ENCODE data around the gene FDCSP.
"Not testable (repeated sequence)": the region's sequence is repeated elsewhere in the genome, so short reads cannot be mapped to it uniquely, and the experiment has no call there.

FDCSP gene

DNA sequence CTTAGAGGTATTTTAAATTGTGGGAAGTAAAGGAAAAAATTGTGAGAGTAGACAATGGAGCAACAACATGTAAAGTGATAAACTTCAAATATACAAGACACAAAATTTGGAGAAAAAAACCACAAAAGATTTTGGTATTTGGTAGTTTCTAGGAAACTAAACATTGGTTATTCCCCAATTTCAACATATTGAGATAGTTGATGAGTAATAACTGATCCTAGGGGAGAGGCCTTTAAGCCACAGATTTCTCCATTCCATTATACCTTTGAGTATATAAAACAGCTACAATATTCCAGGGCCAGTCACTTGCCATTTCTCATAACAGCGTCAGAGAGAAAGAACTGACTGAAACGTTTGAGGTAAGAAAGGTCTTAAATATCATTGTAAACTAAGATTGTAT lies at the start of gene FDCSP:
FDCSP (plus strand) TSS at position 301 of the 400 bp plus-strand sequence. CDS start 5,071 bp downstream, outside the sequence.
- peak; percentile 2 for DNase-seq

GRCh38 chr4:70177090-70177489 lies 48.8 kb upstream of the FDCSP start:
- DNase-seq: no peak

- no peak for DNase-seq
Observed at GRCh38 chr4:70178075-70178660, 47.8 kb upstream of the FDCSP start.

GRCh38 chr4:70179811-70180210 lies 46.1 kb upstream of the FDCSP start:
- no peak for DNase-seq

DNA sequence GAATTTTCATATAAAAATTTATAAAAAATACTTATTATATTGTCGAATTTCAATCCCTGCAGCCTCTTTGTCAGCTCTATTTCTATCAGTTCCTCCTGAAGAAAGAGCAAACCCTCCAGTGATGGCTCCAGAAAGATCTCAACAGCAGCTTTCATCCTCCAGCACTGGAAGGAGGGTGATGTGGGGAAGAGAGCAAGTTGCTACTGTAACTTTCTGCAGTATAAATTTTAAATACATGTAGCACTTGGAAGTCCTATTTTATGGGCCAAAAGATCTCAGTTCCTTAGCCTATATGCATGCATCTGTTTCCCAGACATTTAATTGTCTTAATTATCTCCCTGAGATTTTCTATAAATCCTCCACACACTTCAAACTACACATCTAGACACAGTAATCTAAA lies 44.1 kb upstream of the FDCSP start:
- no peak for DNase-seq

- DNase-seq: no peak
Observed at GRCh38 chr4:70182517-70183167, 43.3 kb upstream of the FDCSP start.

- DNase-seq: peak; percentile 38
Observed at GRCh38 chr4:70183168-70183939, 42.6 kb upstream of the FDCSP start.

DNA sequence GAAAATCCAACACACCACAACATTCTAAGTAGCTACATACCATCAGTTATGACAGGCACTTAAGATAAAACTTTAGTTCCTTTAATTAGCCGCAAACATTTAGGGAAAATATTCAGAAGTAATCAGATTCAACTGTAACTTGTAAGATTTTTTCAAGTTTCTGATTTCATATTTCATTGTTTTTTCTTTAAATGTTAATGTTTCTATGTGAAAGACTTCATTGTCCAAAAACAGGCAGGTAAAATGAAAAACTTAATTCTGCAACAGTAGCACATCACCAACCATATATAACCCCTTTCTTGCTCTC lies 42.0 kb upstream of the FDCSP start:
- DNase-seq: no peak

GRCh38 chr4:70187216-70187615 lies 38.7 kb upstream of the FDCSP start:
- no peak for DNase-seq

DNA sequence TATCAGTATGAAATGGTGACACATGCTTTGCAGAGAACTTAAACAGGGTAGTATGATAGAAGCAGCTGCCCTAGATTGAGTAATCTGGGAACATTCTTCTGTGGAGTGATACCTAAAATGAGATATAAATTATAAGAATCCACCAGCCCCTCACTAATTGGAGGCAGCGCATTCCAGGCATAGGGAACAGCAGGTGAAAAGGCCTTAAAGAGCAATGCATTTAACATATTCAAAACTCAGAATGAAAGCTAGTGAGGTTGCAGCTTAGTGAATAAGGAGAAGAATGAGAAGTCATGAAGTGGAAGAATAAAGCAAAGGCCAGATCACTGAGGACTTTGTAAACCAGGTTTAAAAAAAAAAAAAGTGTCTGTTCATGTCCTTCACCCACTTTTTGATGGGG lies 35.3 kb upstream of the FDCSP start:
- no peak for DNase-seq

GRCh38 chr4:70191647-70192046 lies 34.3 kb upstream of the FDCSP start:
- DNase-seq: no peak

DNA sequence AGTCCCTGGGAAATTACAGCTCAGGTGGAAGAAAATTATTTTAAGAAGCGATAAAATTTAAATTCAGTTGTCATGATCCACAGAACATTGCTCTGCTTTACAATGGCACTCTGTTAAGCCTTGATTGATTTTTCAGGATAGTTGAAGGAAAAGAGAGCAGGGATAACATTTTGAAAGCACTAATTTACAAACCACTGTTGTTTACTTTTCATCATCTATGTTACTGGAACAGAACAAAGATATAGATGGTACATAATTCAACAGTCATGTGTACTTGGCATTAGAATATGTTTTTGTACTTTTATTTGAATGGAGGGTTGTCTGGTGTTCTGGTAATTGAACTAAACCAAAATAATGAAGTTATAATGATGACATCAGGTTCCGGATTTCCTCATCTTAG lies 33.0 kb upstream of the FDCSP start:
- DNase-seq: no peak

DNA sequence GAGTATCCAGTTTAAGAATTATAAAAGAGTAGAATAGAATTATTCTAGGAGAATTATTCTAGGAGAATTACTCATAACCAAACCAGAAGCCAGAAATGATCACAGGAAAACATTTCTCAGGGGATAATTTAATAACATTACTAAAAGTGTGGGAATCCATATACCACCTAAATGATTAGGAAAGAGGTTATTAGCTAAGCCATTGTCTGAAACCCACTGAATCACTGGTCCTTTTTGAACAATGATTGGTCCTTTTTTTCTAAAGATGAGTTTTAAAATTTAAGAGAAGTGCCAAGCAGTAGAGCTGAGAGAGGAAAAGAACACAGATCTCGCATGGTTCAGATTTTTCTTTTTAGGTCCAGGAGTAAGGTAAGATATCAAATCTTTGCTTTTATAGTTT lies 30.5 kb upstream of the FDCSP start, which contains the start of gene ODAM:
ODAM (plus strand) TSS at position 301 of the 400 bp plus-strand sequence. CDS start 819 bp downstream, outside the sequence.
- no peak for DNase-seq

DNA sequence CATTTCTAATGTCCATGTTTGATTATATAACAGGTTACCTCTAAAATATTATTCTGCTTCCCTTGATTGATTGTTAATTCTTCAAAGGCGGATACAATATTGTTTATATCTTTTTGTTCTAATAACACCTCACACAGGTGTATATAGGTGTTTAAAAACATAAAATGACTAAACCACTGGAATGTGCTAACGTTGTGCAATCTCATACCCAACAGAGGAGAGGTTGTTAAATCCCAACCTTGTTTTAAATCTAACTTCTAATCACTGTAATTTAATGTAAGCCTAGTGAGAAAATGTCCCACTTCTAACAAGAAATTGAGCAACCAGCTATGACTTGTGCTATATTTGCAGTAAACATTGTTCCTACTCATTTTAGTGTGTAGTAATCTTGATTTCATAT lies 29.1 kb upstream of the FDCSP start:
- DNase-seq: no peak

DNA sequence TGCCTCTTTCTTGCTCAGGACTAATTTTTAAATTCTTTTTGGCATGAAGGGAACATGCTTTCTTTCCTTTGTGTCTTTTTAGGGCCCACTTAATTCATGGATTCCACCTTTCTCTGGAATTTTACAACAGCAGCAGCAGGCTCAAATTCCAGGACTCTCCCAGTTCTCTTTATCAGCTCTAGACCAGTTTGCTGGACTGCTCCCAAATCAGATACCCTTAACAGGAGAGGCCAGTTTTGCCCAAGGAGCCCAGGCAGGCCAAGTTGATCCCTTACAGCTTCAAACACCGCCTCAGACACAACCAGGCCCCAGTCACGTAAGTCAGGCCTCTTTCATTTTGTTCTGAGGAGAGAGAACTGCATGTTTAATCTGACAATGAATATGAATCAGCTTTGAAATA lies 28.1 kb upstream of the FDCSP start:
- DNase-seq: no peak

DNA sequence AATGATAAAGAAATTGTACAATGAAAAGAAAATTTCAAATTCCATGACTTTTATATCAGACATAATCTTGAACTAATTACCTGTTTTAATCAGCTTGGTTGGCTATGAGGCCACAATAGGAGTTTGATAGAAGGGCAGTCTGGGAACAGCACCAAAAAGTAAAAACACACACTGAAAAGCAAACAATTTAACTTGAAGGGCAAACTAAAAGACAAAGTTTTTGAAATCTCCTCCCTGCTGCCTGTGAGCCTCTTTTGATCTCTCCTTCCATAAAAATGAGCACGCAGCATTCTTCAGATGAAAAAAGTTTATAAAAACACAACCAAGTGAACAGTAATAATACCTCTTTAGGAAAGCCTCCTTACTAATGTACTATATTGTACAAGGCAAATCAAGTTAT lies 22.3 kb upstream of the FDCSP start:
- no peak for DNase-seq

DNA sequence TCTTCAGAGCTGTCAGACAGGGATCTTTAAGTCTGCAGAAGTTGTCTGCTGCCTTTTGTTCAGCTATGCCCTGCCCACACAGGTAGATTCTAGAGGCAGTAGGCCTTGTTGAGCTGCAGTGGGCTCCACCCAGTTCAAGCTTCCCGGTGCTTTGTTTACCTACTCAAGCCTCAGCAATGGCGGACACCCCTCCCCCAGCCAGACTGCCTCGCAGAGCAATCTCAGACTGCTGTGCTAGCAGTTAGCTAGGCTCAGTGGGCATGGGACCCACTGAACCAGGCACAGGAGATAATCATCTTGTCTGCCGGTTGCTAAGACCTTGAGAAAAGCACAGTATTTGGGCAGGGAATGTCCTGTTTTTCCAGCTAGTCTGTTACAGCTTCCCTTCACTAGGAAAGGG lies 13.2 kb upstream of the FDCSP start:
- not testable (repeated sequence) for DNase-seq

DNA sequence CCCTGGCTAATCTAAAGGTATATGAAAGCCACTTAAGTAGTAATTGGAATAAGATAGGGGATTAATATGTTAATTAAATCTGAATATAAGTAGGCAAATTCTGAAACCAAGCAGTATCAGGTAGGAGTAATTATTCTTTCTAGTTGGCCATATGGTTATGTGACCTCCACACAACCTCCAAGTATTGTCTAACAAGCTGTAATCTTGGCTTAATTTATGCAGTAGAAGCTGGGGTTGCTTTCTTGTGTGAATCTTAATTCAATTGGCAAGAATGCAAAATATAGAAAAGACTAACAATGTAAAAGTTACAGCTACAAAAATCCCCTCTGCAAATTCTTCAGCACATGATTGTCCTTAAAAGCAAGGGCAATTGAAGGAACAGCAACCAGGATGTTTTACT lies 9.8 kb upstream of the FDCSP start:
- DNase-seq: not testable (repeated sequence)

DNA sequence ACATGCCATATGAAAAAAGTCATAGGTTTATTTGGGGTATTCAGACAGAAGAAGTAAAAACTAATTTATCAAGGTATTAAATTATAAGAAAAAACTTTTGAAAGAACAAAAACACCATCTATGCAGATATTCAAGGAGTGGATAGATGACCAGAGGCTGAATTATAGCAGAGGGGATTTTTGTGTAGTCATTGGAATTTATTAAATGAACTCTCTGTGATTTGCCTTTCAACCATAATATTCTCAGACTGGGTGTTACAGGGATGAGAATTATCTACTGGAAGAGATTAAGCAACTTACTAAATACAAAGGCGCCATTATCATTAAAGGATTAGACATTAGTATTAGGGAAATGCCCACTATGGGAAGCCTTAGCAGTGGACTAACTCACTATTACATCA lies 9.4 kb upstream of the FDCSP start:
- not testable (repeated sequence) for DNase-seq

- DNase-seq: not testable (repeated sequence)
Observed at GRCh38 chr4:70221389-70221788, 4.5 kb upstream of the FDCSP start.

DNA sequence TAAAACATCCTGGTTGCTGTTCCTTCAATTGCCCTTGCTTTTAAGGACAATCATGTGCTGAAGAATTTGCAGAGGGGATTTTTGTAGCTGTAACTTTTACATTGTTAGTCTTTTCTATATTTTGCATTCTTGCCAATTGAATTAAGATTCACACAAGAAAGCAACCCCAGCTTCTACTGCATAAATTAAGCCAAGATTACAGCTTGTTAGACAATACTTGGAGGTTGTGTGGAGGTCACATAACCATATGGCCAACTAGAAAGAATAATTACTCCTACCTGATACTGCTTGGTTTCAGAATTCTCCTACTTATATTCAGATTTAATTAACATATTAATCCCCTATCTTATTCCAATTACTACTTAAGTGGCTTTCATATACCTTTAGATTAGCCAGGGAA lies 4.1 kb upstream of the FDCSP start:
- not testable (repeated sequence) for DNase-seq

DNA sequence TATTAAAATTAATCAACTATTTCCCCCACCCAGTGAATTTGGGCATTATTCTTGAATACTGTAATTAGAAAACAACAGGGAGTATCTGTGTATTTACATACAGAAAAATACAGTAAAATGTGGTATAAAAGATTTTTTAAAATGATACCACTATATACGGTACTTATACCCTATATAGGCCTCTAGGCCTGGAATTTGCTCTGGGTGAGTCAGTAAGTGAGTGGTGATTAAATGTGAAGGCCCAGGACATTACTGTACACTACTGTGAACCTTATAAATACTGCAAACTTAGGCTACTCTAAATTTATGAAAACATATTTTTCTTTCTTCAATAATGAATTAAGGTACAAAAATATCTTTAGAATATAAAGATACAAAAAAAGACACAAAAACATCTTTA lies 10.2 kb downstream of the FDCSP start:
- DNase-seq: peak; percentile 14

DNA sequence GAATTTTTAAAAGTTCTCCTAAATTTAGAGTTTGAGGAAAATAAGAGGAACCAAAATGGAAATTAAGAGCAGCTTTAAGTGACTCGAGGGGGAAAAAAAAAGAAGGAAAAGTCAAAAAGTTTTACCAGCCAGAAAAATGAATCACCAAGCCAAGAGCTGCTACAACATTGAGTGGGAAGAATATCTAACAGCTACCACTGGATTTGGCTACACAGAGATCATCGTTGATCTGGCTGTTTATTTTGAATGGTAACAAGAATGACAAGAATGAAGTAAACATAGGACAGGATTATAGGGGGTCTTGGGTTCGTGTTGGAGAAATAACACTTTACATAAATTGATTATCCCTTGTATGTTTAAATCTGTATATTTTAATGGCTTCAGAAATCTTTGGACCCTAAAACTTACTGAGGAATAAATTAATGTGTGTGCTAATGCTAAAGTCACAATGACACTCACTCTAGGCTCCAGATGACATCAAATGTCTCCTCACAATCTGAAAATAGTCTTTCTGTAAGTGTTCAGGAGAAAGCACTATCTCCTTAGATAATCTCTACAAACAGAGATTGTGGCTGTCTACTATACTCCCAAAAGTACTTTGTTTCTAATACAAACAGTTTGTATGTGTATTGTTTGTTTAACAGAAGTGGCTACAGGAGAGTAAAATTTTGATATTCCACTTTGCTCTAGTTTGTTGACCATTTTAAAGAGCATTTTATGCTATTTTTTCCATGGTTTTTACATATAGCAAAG lies 13.4 kb downstream of the FDCSP start:
- DNase-seq: no peak

Measured in fibroblast of skin of right biceps (primary cell).